GM23338 (cell line): ENCODE results near the gene SLC35A1. TPM values are rescaled to one million over a fixed set of nuclear protein-coding genes. Genes with fewer than 3 reads are reported as not detected.

Experiments used
- ATAC-seq: fragments of 200-7000 bp; cut with Tn5 transposase; 3 replicates; pipeline ENCODE4 v1.9.1; 2020
- DNase-seq: peaks from one replicate; pipeline ENCODE4 v3.0.0-alpha.2; 2015; ENCODE audit warnings: low spot score
- H2AFZ ChIP-seq: fragments of 200-600 bp; sonication (generic); 2 replicates; pipeline ENCODE4 v1.8.0; 2016; ENCODE audit warnings: antibody characterized with exemption, mild to moderate bottlenecking, moderate library complexity
- H3F3A ChIP-seq: fragments of 200-600 bp; sonication (generic); replicated peaks from 2 replicates; pipeline ENCODE4 v1.8.0; 2017; ENCODE audit warnings: antibody characterized with exemption, mixed run types, low read depth
- H3K27ac ChIP-seq: fragments of 200-600 bp; sonication (generic); 2 replicates; pipeline ENCODE4 v1.6.1; 2016; ENCODE audit warnings: low read depth
- H3K27me3 ChIP-seq: fragments of 200-600 bp; sonication (generic); 2 replicates; pipeline ENCODE4 v1.8.0; 2016; ENCODE audit warnings: mild to moderate bottlenecking, mixed run types, moderate library complexity; ENCODE audit not compliant: insufficient read depth
- H3K36me3 ChIP-seq: fragments of 200-600 bp; sonication (generic); 2 replicates; pipeline ENCODE4 v1.8.0; 2016; ENCODE audit warnings: mild to moderate bottlenecking; ENCODE audit not compliant: insufficient read depth
- H3K4me1 ChIP-seq: fragments of 200-600 bp; sonication (generic); 2 replicates; pipeline ENCODE4 v1.8.0; 2016; ENCODE audit warnings: mild to moderate bottlenecking, moderate library complexity; ENCODE audit not compliant: insufficient read depth
- H3K4me2 ChIP-seq: fragments of 200-600 bp; sonication (generic); 2 replicates; pipeline ENCODE4 v1.7.1; 2017; ENCODE audit warnings: mixed run types
- H3K4me3 ChIP-seq: fragments of 200-600 bp; sonication (generic); 2 replicates; pipeline ENCODE4 v1.6.1; 2016; ENCODE audit warnings: mixed run types
- H3K79me2 ChIP-seq: fragments of 200-600 bp; sonication (generic); replicated peaks from 2 replicates; pipeline ENCODE4 v1.8.0; 2017; ENCODE audit warnings: mild to moderate bottlenecking; ENCODE audit not compliant: insufficient read depth
- H3K9me2 ChIP-seq: fragments of 200-600 bp; sonication (generic); 2 replicates; pipeline ENCODE4 v1.8.0; 2017; ENCODE audit not compliant: insufficient read depth
- H4K20me1 ChIP-seq: fragments of 200-600 bp; sonication (generic); replicated peaks from 2 replicates; pipeline ENCODE4 v1.8.0; 2017; ENCODE audit warnings: mild to moderate bottlenecking; ENCODE audit not compliant: insufficient read depth
- H3K27ac Mint-ChIP-seq: 2 replicates; pipeline ENCODE4 v1.8.0; 2020; ENCODE audit warnings: inconsistent platforms, mild to moderate bottlenecking, moderate library complexity, mixed read lengths
- H3K27me3 Mint-ChIP-seq: 3 replicates; pipeline ENCODE4 v1.8.0; 2022; ENCODE audit warnings: low read depth, mild to moderate bottlenecking, moderate library complexity, mixed read lengths, inconsistent platforms; ENCODE audit not compliant: insufficient read depth, poor library complexity
- H3K36me3 Mint-ChIP-seq: 3 replicates; pipeline ENCODE4 v1.8.0; 2021; ENCODE audit warnings: low read depth, mild to moderate bottlenecking, inconsistent platforms, moderate library complexity, mixed read lengths
- H3K4me1 Mint-ChIP-seq: 3 replicates; pipeline ENCODE4 v1.8.0; 2020; ENCODE audit warnings: mild to moderate bottlenecking, inconsistent platforms, mixed read lengths
- H3K4me3 Mint-ChIP-seq: 3 replicates; pipeline ENCODE4 v1.8.0; 2021; ENCODE audit warnings: moderate library complexity, mild to moderate bottlenecking, inconsistent platforms, mixed read lengths
- H3K9me3 Mint-ChIP-seq: 3 replicates; pipeline ENCODE4 v1.8.0; 2020; ENCODE audit warnings: moderate library complexity, mild to moderate bottlenecking, inconsistent platforms, mixed read lengths
- CREB1 ChIP-seq: fragments of 250-450 bp; sonication (Bioruptor Pico); IDR thresholded peaks from 2 replicates; pipeline ENCODE4 v1.5.0; 2020; ENCODE audit warnings: low read depth, mild to moderate bottlenecking, moderate library complexity
- JUNB ChIP-seq: IDR thresholded peaks from one replicate; pipeline ENCODE4 v1.6.1; 2016; ENCODE audit warnings: antibody characterized with exemption; ENCODE audit not compliant: unreplicated experiment
- NANOG ChIP-seq: IDR thresholded peaks from 2 replicates; pipeline ENCODE4 v1.6.1; 2016; ENCODE audit warnings: antibody characterized with exemption, borderline replicate concordance
- POLR2AphosphoS5 ChIP-seq: IDR thresholded peaks from 2 replicates; pipeline ENCODE4 v1.6.1; 2016; ENCODE audit warnings: antibody characterized with exemption, low read depth
- ZNF462 ChIP-seq: fragments of 250-450 bp; sonication (Bioruptor Pico); IDR thresholded peaks from 2 replicates; pipeline ENCODE4 v1.5.0; 2020; ENCODE audit warnings: mild to moderate bottlenecking, moderate library complexity
- polyA plus RNA-seq: library from polyadenylated mRNA; unstranded; fragments of >200 nt; fragmentation: Nextera tagmentation; extraction: Ambion mirVana; gene quantifications from 2 replicates; pipeline ENCODE4 v1.2.1, GENCODE V29; 2016
- total RNA-seq: library from RNA; depleted of rRNA; stranded (reverse); fragments of >200 nt; shearing (Covaris generic); gene quantifications from 2 replicates; pipeline ENCODE4 v1.2.3, GENCODE V29; 2014
- TF ChIP-seq, protein P1 (sequence below): IDR thresholded peaks from 2 replicates; pipeline ENCODE4 v1.6.1; 2016; ENCODE audit warnings: antibody characterized with exemption
- TF ChIP-seq, protein P2 (sequence below), 2 experiments: fragments of 200-600 bp in 1 of 2; sonication (generic) in 1 of 2; conservative IDR thresholded peaks; 2 replicates each; pipeline versions ENCODE4 v1.5.1 to v1.6.1; 2016 to 2017; ENCODE audit warnings: antibody characterized with exemption in 2 of 2, low read depth in 2 of 2, mild to moderate bottlenecking in 2 of 2, moderate library complexity in 1 of 2

Gene SLC35A1
- total and polyA plus RNA-seq, 2 experiments from 2014 or later = 11.1 to 15.1 TPM

GRCh38 chr6:87514831-87515230, 42.1 kb downstream of the SLC35A1 start (continued):
- TF ChIP-seq, protein P1, sequence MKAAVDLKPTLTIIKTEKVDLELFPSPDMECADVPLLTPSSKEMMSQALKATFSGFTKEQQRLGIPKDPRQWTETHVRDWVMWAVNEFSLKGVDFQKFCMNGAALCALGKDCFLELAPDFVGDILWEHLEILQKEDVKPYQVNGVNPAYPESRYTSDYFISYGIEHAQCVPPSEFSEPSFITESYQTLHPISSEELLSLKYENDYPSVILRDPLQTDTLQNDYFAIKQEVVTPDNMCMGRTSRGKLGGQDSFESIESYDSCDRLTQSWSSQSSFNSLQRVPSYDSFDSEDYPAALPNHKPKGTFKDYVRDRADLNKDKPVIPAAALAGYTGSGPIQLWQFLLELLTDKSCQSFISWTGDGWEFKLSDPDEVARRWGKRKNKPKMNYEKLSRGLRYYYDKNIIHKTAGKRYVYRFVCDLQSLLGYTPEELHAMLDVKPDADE = no peak
- TF ChIP-seq ZNF462 (CRISPR knock-in tag) = no peak

DNA sequence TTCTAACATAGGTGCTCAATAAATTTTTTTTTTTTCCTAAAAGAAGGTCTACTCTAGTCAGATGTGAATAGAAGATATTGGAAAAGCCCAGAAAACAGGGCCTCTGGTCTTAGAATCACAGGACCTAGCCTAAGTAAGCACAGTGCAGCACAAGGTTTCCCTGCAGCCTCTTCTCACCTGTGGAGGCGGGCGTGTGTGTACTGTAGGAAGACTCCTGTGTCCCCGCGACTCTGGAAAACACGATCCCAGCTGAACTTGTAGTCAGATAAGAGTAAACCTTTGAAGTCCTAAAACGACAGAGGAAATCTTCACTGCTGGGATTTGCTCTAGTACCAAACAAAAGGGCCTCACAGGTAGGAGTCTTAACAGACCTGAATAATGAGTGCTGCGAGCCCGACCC, 45.7 kb downstream of the SLC35A1 start:
- Mint-ChIP-seq H3K4me3 (no peak overlapping the region), H3K36me3 (peaks cover 58% of the 10 kb centered on the region), H3K9me3 (no peaks in the 10 kb centered on the region), H3K27ac (no peak overlapping the region), H3K4me1 (no peaks in the 10 kb centered on the region), H3K27me3 (no peaks in the 10 kb centered on the region)
- Histone ChIP-seq H3K4me3 (no peak overlapping the region), H2AFZ (no peak overlapping the region), H4K20me1 (no peaks in the 10 kb centered on the region), H3K27me3 (no peaks in the 10 kb centered on the region), H3K4me1 (no peaks in the 10 kb centered on the region), H3K79me2 (no peaks in the 10 kb centered on the region), H3K27ac (no peak overlapping the region), H3K9me2 (no peaks in the 10 kb centered on the region), H3K36me3 (peaks cover 26% of the 10 kb centered on the region; the same call in 1 of the 2 replicates), H3K4me2 (no peak overlapping the region), H3F3A (no peaks in the 10 kb centered on the region)
- ATAC-seq (no peak), DNase-seq (no peak)
- TF ChIP-seq CREB1 (CRISPR knock-in tag) (no peak), JUNB (no peak), POLR2AphosphoS5 (no peak), ZNF462 (CRISPR knock-in tag) (no peak), NANOG (no peak)
- TF ChIP-seq, protein P2, sequence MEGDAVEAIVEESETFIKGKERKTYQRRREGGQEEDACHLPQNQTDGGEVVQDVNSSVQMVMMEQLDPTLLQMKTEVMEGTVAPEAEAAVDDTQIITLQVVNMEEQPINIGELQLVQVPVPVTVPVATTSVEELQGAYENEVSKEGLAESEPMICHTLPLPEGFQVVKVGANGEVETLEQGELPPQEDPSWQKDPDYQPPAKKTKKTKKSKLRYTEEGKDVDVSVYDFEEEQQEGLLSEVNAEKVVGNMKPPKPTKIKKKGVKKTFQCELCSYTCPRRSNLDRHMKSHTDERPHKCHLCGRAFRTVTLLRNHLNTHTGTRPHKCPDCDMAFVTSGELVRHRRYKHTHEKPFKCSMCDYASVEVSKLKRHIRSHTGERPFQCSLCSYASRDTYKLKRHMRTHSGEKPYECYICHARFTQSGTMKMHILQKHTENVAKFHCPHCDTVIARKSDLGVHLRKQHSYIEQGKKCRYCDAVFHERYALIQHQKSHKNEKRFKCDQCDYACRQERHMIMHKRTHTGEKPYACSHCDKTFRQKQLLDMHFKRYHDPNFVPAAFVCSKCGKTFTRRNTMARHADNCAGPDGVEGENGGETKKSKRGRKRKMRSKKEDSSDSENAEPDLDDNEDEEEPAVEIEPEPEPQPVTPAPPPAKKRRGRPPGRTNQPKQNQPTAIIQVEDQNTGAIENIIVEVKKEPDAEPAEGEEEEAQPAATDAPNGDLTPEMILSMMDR (conservative IDR thresholded peaks at IDR 0.05; ENCODE audit: low read depth in 2 of 2) = no peak
